HG02938 (cell line): Measurements from ENCODE around the gene SC5D.

Experiments
- ATAC-seq: cut with Tn5 transposase; IDR thresholded peaks from one replicate; pipeline ENCODE4 v1.9.1; 2021; ENCODE audit warnings: mild to moderate bottlenecking, moderate library complexity; ENCODE audit not compliant: unreplicated experiment

Gene SC5D

GRCh38 chr11:121352251-121352891 is 59.8 kb downstream of the SC5D start:
- no peak for ATAC-seq

- ATAC-seq = no peak
Observed at GRCh38 chr11:121354192-121354591, 61.6 kb downstream of the SC5D start.

GRCh38 chr11:121356357-121356756 is 63.8 kb downstream of the SC5D start:
- ATAC-seq = no peak
